ENCODE results near the gene C11orf42. TPM values are rescaled to one million over a fixed set of nuclear protein-coding genes. Genes with fewer than 3 reads are reported as not detected.

The C11orf42 gene
- total and polyA plus RNA-seq, 8 donors: not detected

- Histone ChIP-seq H3K27ac (no peak overlapping the region), H3K27me3 (no peaks in the 10 kb centered on the region), H3K4me1 (peaks cover 0 to 9% (median 0%) of the 10 kb centered on the region in 4 donors), H3K36me3 (peaks cover 44 to 100% (median 100%) of the 10 kb centered on the region in 4 donors), H3K9me3 (no peaks in the 10 kb centered on the region), H3K4me3 (no peak overlapping the region)
- DNase-seq: no peak
- no peak for TF ChIP-seq POLR2A (IDR thresholded peaks at IDR 0.05)
- no peak for TF ChIP-seq CTCF (IDR thresholded peaks at IDR 0.05)
- no peak for TF ChIP-seq EP300 (IDR thresholded peaks at IDR 0.05)
- TF ChIP-seq POLR2AphosphoS5 (IDR thresholded peaks at IDR 0.05): no peak
- intact Hi-C loops (cut with DNase I; ENCODE audit: low total_unique reads): no loop called here
- WGBS, 5 donors: 86 to 94% (median 93%) methylated on average over 4 of the region's 4 CpGs
These were observed 11.1 kb downstream of the C11orf42 start for GRCh38 chr11:6216501-6216900.

GRCh38 chr11:6217722-6218121 is 12.4 kb downstream of the C11orf42 start:
- Histone ChIP-seq H3K4me1 (peaks cover 0 to 9% (median 0%) of the 10 kb centered on the region in 4 donors), H3K4me3 (no peak overlapping the region), H3K36me3 (peaks cover 50 to 100% (median 100%) of the 10 kb centered on the region in 4 donors), H3K9me3 (no peaks in the 10 kb centered on the region), H3K27me3 (no peaks in the 10 kb centered on the region), H3K27ac (no peak overlapping the region)
- 83 to 93% (median 90%) methylated on average over 18 to 19 of the region's 19 CpGs for WGBS, 5 donors
- intact Hi-C loops (cut with DNase I; ENCODE audit: low total_unique reads): no loop called here
- no peak for DNase-seq
- TF ChIP-seq EP300 (IDR thresholded peaks at IDR 0.05) (no peak), CTCF (IDR thresholded peaks at IDR 0.05) (no peak), POLR2A (IDR thresholded peaks at IDR 0.05) (no peak), POLR2AphosphoS5 (IDR thresholded peaks at IDR 0.05) (no peak)

GRCh38 chr11:6219359-6219758 is 14.0 kb downstream of the C11orf42 start:
- peak overlapping the region in 3 of 5 donors; percentile 21 to 67 (median 40) for H3K27ac ChIP-seq
- TF ChIP-seq CTCF (IDR thresholded peaks at IDR 0.05): no peak
- TF ChIP-seq POLR2AphosphoS5 (IDR thresholded peaks at IDR 0.05): peak in 1 of 3 donors; percentile 24
- TF ChIP-seq POLR2A (IDR thresholded peaks at IDR 0.05): no peak
- intact Hi-C loops (cut with DNase I; ENCODE audit: low total_unique reads): no loop called here
- no peak overlapping the region for H3K4me3 ChIP-seq
- no peaks in the 10 kb centered on the region for H3K27me3 ChIP-seq
- peaks cover 66 to 100% (median 100%) of the 10 kb centered on the region in 4 donors for H3K36me3 ChIP-seq
- 28 to 59% (median 42%) methylated on average over 2 of the region's 2 CpGs for WGBS, 5 donors
- peaks cover 0 to 9% (median 0%) of the 10 kb centered on the region in 4 donors for H3K4me1 ChIP-seq
- DNase-seq: peak in 1 of 2 donors; percentile 19
- H3K9me3 ChIP-seq: no peaks in the 10 kb centered on the region

- Histone ChIP-seq H3K9me3 (no peaks in the 10 kb centered on the region), H3K27me3 (no peaks in the 10 kb centered on the region), H3K4me1 (peaks cover 0 to 39% (median 16%) of the 10 kb centered on the region in 4 donors), H3K36me3 (peaks cover 43 to 57% (median 57%) of the 10 kb centered on the region in 4 donors), H3K27ac (no peak overlapping the region), H3K4me3 (no peak overlapping the region)
- no peak for TF ChIP-seq CTCF (IDR thresholded peaks at IDR 0.05)
- TF ChIP-seq POLR2AphosphoS5 (IDR thresholded peaks at IDR 0.05): no peak
- no peak for DNase-seq
- intact Hi-C loops (cut with DNase I; ENCODE audit: low total_unique reads): no loop called here
- WGBS, 5 donors: 95 to 96% (median 96%) methylated on average over 16 to 17 of the region's 17 CpGs
These were observed 18.5 kb downstream of the C11orf42 start for GRCh38 chr11:6223854-6224253.

All from stomach (tissue), 9 donors.